ENCODE results near the gene TASL.

The TASL gene

DNA sequence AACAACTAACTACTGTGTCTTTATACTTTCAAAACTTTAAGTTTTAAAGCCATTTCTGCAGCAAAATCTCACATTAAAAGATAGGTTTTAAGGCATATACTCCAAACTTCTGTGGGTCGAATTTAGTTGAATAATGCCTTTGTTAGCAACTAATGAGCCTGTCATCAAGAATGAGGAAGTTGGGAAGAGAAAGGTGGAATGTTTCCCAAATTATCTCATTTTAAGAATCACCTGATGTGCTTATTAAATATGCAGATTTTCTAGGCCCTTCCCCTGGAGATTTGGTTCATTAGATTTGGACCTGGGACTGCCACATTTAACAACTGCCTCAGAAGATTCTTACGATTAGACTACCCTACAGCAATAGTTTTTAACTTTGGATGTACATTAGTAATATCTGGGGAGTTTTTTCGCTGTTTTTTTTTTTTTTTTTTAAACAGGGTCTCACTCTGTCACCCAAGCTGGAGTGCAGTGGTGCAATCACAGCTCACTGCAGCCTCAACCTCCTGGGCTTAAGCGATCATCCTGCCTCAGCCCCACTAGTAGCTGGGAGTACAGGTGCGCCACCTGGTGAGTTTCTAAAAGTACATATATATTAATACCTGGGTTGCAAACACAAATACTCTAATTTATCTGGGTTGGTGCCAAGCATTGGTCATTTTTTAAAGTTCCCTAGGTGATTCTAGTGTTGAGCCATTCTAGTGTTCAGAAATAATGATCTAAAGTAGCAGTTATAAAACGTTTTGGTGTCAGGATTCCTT lies 16.1 kb upstream of the TASL start:
- H3K4me3 ChIP-seq (ENCODE audit: low read depth, low read length), result no peak overlapping the region

GRCh38 chrX:30592831-30593230 lies 15.3 kb upstream of the TASL start:
- TF ChIP-seq CTCF (IDR thresholded peaks at IDR 0.05; ENCODE audit: low read depth, low read length), result no peak
- no peak overlapping the region for H3K4me3 ChIP-seq (ENCODE audit: low read depth, low read length)

More for the DNA sequence above, 16.1 kb upstream of the TASL start:
- no peak for TF ChIP-seq CTCF (IDR thresholded peaks at IDR 0.05; ENCODE audit: low read depth, low read length)

DNA sequence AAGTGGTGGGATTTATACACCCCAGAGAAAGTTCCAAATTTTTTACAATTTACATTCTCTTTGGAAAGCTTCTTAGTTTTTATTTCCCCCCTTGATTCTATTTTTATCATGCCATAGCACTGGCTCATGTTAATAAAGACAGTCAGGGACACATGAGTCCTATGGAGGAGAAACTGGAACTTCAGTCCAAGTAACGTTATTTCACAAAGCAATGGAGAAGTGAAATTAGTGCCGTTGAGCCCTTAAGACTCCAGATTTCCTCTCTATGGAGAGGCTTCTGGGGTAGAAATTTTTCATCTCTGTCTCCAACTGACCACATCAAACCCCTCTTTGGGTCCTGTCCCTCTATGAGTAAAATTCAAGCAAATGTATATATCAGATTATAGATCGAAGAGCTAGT lies 12.8 kb upstream of the TASL start:
- no peak overlapping the region for H3K4me3 ChIP-seq (ENCODE audit: low read depth, low read length)
- TF ChIP-seq CTCF (IDR thresholded peaks at IDR 0.05; ENCODE audit: low read depth, low read length), result no peak

GRCh38 chrX:30589146-30589888 lies 11.8 kb upstream of the TASL start:
- H3K4me3 ChIP-seq (ENCODE audit: low read depth, low read length), result no peak overlapping the region
- TF ChIP-seq CTCF (IDR thresholded peaks at IDR 0.05; ENCODE audit: low read depth, low read length), result no peak

GRCh38 chrX:30586516-30586915 lies 8.9 kb upstream of the TASL start:
- no peak for TF ChIP-seq CTCF (IDR thresholded peaks at IDR 0.05; ENCODE audit: low read depth, low read length)

GRCh38 chrX:30582664-30583063 lies 5.1 kb upstream of the TASL start:
- TF ChIP-seq CTCF (IDR thresholded peaks at IDR 0.05; ENCODE audit: low read depth, low read length), result no peak
- H3K4me3 ChIP-seq (ENCODE audit: low read depth, low read length), result no peak overlapping the region

More at GRCh38 chrX:30586516-30586915, 8.9 kb upstream of the TASL start:
- H3K4me3 ChIP-seq (ENCODE audit: low read depth, low read length), result no peak overlapping the region

- no peak for TF ChIP-seq CTCF (IDR thresholded peaks at IDR 0.05; ENCODE audit: low read depth, low read length)
- no peak overlapping the region for H3K4me3 ChIP-seq (ENCODE audit: low read depth, low read length)
Observed at GRCh38 chrX:30580641-30581040, 3.1 kb upstream of the TASL start.
